Osteoblast (primary cell): ENCODE measurements around the gene OSBPL2. TPM values are rescaled to one million over a fixed set of nuclear protein-coding genes. Genes with fewer than 3 reads are reported as not detected.

ENCODE experiments used
- DNase-seq: peaks from one replicate; pipeline ENCODE4 v3.0.0; 2011; ENCODE audit warnings: low spot score, mixed read lengths; ENCODE audit not compliant: insufficient read length; ENCODE audit errors: missing footprints
- H2AFZ ChIP-seq: 2 replicates; pipeline ENCODE4 v1.6.0; 2011; ENCODE audit warnings: mild to moderate bottlenecking, low read length
- H3K27ac ChIP-seq: 2 replicates; pipeline ENCODE4 v1.5.1; 2011; ENCODE audit warnings: mild to moderate bottlenecking, low read depth, low read length, moderate library complexity
- H3K27me3 ChIP-seq: 2 replicates; pipeline ENCODE4 v1.6.0; 2012; ENCODE audit warnings: mild to moderate bottlenecking, control low read depth, inconsistent platforms, low read length, moderate library complexity; ENCODE audit not compliant: insufficient read depth
- H3K36me3 ChIP-seq: 2 replicates; pipeline ENCODE4 v1.5.1; 2011; ENCODE audit warnings: mild to moderate bottlenecking, low read length, control low read depth, moderate library complexity; ENCODE audit not compliant: insufficient read depth
- H3K4me1 ChIP-seq: 2 replicates; pipeline ENCODE4 v1.5.1; 2011; ENCODE audit warnings: mild to moderate bottlenecking, low read length, control low read depth, moderate library complexity; ENCODE audit not compliant: insufficient read depth
- H3K4me2 ChIP-seq: 2 replicates; pipeline ENCODE4 v1.6.0; 2011; ENCODE audit warnings: mild to moderate bottlenecking, low read length; ENCODE audit not compliant: insufficient read depth
- H3K4me3 ChIP-seq: fragments of 200-600 bp; sonication (generic); 3 replicates; pipeline ENCODE4 v1.5.1; 2012; ENCODE audit warnings: mild to moderate bottlenecking, low read length, inconsistent platforms; ENCODE audit not compliant: insufficient read depth
- H3K79me2 ChIP-seq: 2 replicates; pipeline ENCODE4 v1.6.0; 2012; ENCODE audit warnings: mild to moderate bottlenecking, low read length, control low read depth, inconsistent platforms; ENCODE audit not compliant: insufficient read depth
- H3K9me3 ChIP-seq: 2 replicates; pipeline ENCODE4 v1.5.1; 2011; ENCODE audit warnings: low read depth, low read length, control low read depth
- H4K20me1 ChIP-seq: 2 replicates; pipeline ENCODE4 v1.6.0; 2012; ENCODE audit warnings: mild to moderate bottlenecking, low read length, control low read depth; ENCODE audit not compliant: insufficient read depth
- total RNA-seq: library from RNA; depleted of rRNA; stranded (reverse); fragments of >200 nt; gene quantifications from 2 replicates; pipeline ENCODE4 v1.2.3, GENCODE V29; 2012
- TF ChIP-seq, protein P1 (sequence below): IDR thresholded peaks from 2 replicates; pipeline ENCODE4 v1.5.1; 2011; ENCODE audit warnings: mild to moderate bottlenecking, low read depth, low read length, moderate library complexity; ENCODE audit errors: extremely low read depth

Gene OSBPL2
- total RNA-seq, 1 donor, result 35.8 TPM

DNA sequence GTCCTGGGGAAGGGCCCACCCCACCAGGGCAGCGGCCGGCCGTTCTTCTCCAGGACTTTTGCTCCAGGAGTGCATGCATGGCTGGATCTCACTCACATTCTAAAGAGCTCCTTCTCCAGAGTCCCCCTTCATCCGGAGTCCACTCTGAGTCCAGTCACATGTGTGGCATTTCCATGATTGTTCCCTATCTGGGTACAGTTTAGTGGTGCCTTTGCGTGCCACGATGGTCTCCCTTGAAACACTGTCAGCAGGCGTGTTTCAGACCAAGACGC, 20.9 kb downstream of the OSBPL2 start:
- peaks cover 62% of the 10 kb centered on the region for H4K20me1 ChIP-seq

DNA sequence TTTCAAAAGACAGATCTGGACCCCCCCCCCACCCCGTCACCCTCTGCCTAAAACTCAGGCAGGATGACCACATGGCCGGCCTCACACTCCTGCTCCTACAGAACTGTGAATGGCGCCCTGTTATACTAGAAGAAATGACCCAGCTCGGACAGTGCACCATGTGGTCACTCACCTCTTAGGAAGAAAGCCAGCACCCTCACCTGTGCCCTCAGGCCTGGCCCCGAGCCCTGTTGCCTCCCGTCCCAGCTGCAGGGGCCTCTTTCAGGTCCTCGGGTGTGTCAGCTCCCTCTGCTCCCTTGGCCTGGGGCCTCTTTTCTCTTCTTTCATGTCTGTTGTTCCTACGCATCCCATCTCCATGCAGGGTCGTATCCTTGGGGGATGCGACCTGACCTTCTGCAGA, 23.7 kb downstream of the OSBPL2 start:
- peak; percentile 34 for DNase-seq
- Histone ChIP-seq H3K36me3 (peaks cover 62% of the 10 kb centered on the region), H3K4me1 (peaks cover 12% of the 10 kb centered on the region)

More for the DNA sequence above, 20.9 kb downstream of the OSBPL2 start:
- peaks cover 48% of the 10 kb centered on the region for H3K36me3 ChIP-seq
- H2AFZ ChIP-seq, result no peak overlapping the region
- no peak overlapping the region for H3K27ac ChIP-seq
- no peak overlapping the region for H3K4me3 ChIP-seq
- H3K4me2 ChIP-seq, result no peak overlapping the region
- peaks cover 46% of the 10 kb centered on the region for H3K79me2 ChIP-seq
- H3K4me1 ChIP-seq, result peaks cover 12% of the 10 kb centered on the region
- no peaks in the 10 kb centered on the region for H3K9me3 ChIP-seq
- TF ChIP-seq, protein P1, sequence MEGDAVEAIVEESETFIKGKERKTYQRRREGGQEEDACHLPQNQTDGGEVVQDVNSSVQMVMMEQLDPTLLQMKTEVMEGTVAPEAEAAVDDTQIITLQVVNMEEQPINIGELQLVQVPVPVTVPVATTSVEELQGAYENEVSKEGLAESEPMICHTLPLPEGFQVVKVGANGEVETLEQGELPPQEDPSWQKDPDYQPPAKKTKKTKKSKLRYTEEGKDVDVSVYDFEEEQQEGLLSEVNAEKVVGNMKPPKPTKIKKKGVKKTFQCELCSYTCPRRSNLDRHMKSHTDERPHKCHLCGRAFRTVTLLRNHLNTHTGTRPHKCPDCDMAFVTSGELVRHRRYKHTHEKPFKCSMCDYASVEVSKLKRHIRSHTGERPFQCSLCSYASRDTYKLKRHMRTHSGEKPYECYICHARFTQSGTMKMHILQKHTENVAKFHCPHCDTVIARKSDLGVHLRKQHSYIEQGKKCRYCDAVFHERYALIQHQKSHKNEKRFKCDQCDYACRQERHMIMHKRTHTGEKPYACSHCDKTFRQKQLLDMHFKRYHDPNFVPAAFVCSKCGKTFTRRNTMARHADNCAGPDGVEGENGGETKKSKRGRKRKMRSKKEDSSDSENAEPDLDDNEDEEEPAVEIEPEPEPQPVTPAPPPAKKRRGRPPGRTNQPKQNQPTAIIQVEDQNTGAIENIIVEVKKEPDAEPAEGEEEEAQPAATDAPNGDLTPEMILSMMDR, result no peak
- H3K27me3 ChIP-seq, result no peaks in the 10 kb centered on the region
- peak; percentile 74 for DNase-seq

DNA sequence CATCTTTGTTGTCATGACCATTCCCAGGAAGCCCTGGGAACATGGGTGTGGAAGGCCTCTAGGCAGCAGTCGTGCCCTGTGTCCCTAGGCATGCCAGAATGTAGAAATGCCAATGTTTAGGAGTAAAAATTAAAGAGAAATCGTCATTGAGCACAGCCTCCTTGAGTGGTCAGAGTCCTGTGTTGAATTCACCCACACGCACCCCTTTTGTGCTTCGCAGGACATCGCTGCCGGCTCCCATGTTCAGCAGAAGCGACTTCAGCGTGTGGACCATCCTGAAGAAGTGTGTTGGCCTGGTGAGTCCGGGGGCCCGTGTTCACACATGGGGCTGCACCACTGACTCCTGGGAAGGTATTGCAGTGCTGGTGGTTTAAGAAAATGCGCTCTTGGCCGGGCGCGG, 25.1 kb downstream of the OSBPL2 start:
- no peak overlapping the region for H3K4me2 ChIP-seq
- DNase-seq, result peak; percentile 84
- no peaks in the 10 kb centered on the region for H3K27me3 ChIP-seq
- no peak overlapping the region for H3K27ac ChIP-seq
- peaks cover 24% of the 10 kb centered on the region for H3K79me2 ChIP-seq
- no peak overlapping the region for H2AFZ ChIP-seq
- TF ChIP-seq, protein P1, result no peak
- peaks cover 6% of the 10 kb centered on the region for H3K4me1 ChIP-seq
- H3K9me3 ChIP-seq, result no peaks in the 10 kb centered on the region
- H3K36me3 ChIP-seq, result peaks cover 64% of the 10 kb centered on the region
- peaks cover 44% of the 10 kb centered on the region for H4K20me1 ChIP-seq
- H3K4me3 ChIP-seq, result no peak overlapping the region

More for the DNA sequence above, 23.7 kb downstream of the OSBPL2 start:
- peaks cover 53% of the 10 kb centered on the region for H4K20me1 ChIP-seq
- peaks cover 29% of the 10 kb centered on the region for H3K79me2 ChIP-seq
- H3K27ac ChIP-seq, result no peak overlapping the region
- no peaks in the 10 kb centered on the region for H3K9me3 ChIP-seq
- H2AFZ ChIP-seq, result no peak overlapping the region
- H3K27me3 ChIP-seq, result no peaks in the 10 kb centered on the region
- H3K4me3 ChIP-seq, result no peak overlapping the region
- TF ChIP-seq, protein P1, result no peak
- no peak overlapping the region for H3K4me2 ChIP-seq

DNA sequence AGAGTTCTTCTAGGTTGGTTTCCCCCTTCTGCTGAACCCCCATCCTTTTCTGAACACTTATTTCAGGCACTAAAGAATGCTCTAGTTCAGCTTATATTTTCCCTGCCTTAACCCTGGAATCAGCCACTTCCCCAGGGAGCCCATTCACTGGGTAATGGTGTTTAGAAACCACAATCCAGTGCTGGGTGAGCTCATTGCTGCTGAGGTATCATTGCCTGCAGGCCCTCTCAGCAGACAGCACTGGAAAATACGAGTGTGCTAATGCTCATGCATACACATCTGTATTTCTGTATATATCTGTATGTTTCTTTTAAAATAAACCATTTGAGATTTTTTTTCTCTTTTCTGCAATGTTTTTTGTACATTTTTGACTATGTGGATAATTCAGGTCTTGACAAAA, 27.0 kb downstream of the OSBPL2 start:
- H3K27ac ChIP-seq, result no peak overlapping the region

More for the DNA sequence above, 27.0 kb downstream of the OSBPL2 start:
- H3K4me2 ChIP-seq, result no peak overlapping the region
- H3K4me3 ChIP-seq, result no peak overlapping the region
- H3K79me2 ChIP-seq, result peaks cover 10% of the 10 kb centered on the region
- TF ChIP-seq, protein P1, result no peak
- no peaks in the 10 kb centered on the region for H3K27me3 ChIP-seq
- peaks cover 52% of the 10 kb centered on the region for H3K36me3 ChIP-seq
- H2AFZ ChIP-seq, result no peak overlapping the region
- H3K9me3 ChIP-seq, result no peaks in the 10 kb centered on the region
- peaks cover 33% of the 10 kb centered on the region for H4K20me1 ChIP-seq
- peak; percentile 14 for DNase-seq
- H3K4me1 ChIP-seq, result no peaks in the 10 kb centered on the region
